GM23338 (cell line): ENCODE results near the gene MPRIP. TPM values are rescaled to one million over a fixed set of nuclear protein-coding genes. Genes with fewer than 3 reads are reported as not detected.

Experiments
- ATAC-seq: fragments of 200-7000 bp; cut with Tn5 transposase; 3 replicates; pipeline ENCODE4 v1.9.1; 2020
- DNase-seq: peaks from one replicate; pipeline ENCODE4 v3.0.0-alpha.2; 2015; ENCODE audit warnings: low spot score
- H2AFZ ChIP-seq: fragments of 200-600 bp; sonication (generic); 2 replicates; pipeline ENCODE4 v1.8.0; 2016; ENCODE audit warnings: antibody characterized with exemption, mild to moderate bottlenecking, moderate library complexity
- H3F3A ChIP-seq: fragments of 200-600 bp; sonication (generic); replicated peaks from 2 replicates; pipeline ENCODE4 v1.8.0; 2017; ENCODE audit warnings: antibody characterized with exemption, mixed run types, low read depth
- H3K27ac ChIP-seq: fragments of 200-600 bp; sonication (generic); 2 replicates; pipeline ENCODE4 v1.6.1; 2016; ENCODE audit warnings: low read depth
- H3K27me3 ChIP-seq: fragments of 200-600 bp; sonication (generic); 2 replicates; pipeline ENCODE4 v1.8.0; 2016; ENCODE audit warnings: mild to moderate bottlenecking, mixed run types, moderate library complexity; ENCODE audit not compliant: insufficient read depth
- H3K36me3 ChIP-seq: fragments of 200-600 bp; sonication (generic); 2 replicates; pipeline ENCODE4 v1.8.0; 2016; ENCODE audit warnings: mild to moderate bottlenecking; ENCODE audit not compliant: insufficient read depth
- H3K4me1 ChIP-seq: fragments of 200-600 bp; sonication (generic); 2 replicates; pipeline ENCODE4 v1.8.0; 2016; ENCODE audit warnings: mild to moderate bottlenecking, moderate library complexity; ENCODE audit not compliant: insufficient read depth
- H3K4me2 ChIP-seq: fragments of 200-600 bp; sonication (generic); 2 replicates; pipeline ENCODE4 v1.7.1; 2017; ENCODE audit warnings: mixed run types
- H3K4me3 ChIP-seq: fragments of 200-600 bp; sonication (generic); 2 replicates; pipeline ENCODE4 v1.6.1; 2016; ENCODE audit warnings: mixed run types
- H3K79me2 ChIP-seq: fragments of 200-600 bp; sonication (generic); replicated peaks from 2 replicates; pipeline ENCODE4 v1.8.0; 2017; ENCODE audit warnings: mild to moderate bottlenecking; ENCODE audit not compliant: insufficient read depth
- H3K9me2 ChIP-seq: fragments of 200-600 bp; sonication (generic); 2 replicates; pipeline ENCODE4 v1.8.0; 2017; ENCODE audit not compliant: insufficient read depth
- H4K20me1 ChIP-seq: fragments of 200-600 bp; sonication (generic); replicated peaks from 2 replicates; pipeline ENCODE4 v1.8.0; 2017; ENCODE audit warnings: mild to moderate bottlenecking; ENCODE audit not compliant: insufficient read depth
- H3K27ac Mint-ChIP-seq: 2 replicates; pipeline ENCODE4 v1.8.0; 2020; ENCODE audit warnings: inconsistent platforms, mild to moderate bottlenecking, moderate library complexity, mixed read lengths
- H3K27me3 Mint-ChIP-seq: 3 replicates; pipeline ENCODE4 v1.8.0; 2022; ENCODE audit warnings: low read depth, mild to moderate bottlenecking, moderate library complexity, mixed read lengths, inconsistent platforms; ENCODE audit not compliant: insufficient read depth, poor library complexity
- H3K36me3 Mint-ChIP-seq: 3 replicates; pipeline ENCODE4 v1.8.0; 2021; ENCODE audit warnings: low read depth, mild to moderate bottlenecking, inconsistent platforms, moderate library complexity, mixed read lengths
- H3K4me1 Mint-ChIP-seq: 3 replicates; pipeline ENCODE4 v1.8.0; 2020; ENCODE audit warnings: mild to moderate bottlenecking, inconsistent platforms, mixed read lengths
- H3K4me3 Mint-ChIP-seq: 3 replicates; pipeline ENCODE4 v1.8.0; 2021; ENCODE audit warnings: moderate library complexity, mild to moderate bottlenecking, inconsistent platforms, mixed read lengths
- H3K9me3 Mint-ChIP-seq: 3 replicates; pipeline ENCODE4 v1.8.0; 2020; ENCODE audit warnings: moderate library complexity, mild to moderate bottlenecking, inconsistent platforms, mixed read lengths
- EZH2phosphoT487 ChIP-seq: fragments of 200-600 bp; sonication (generic); IDR thresholded peaks from one replicate; pipeline ENCODE4 v1.8.1; 2018; ENCODE audit warnings: antibody characterized with exemption; ENCODE audit not compliant: unreplicated experiment
- JUNB ChIP-seq: IDR thresholded peaks from one replicate; pipeline ENCODE4 v1.6.1; 2016; ENCODE audit warnings: antibody characterized with exemption; ENCODE audit not compliant: unreplicated experiment
- NANOG ChIP-seq: IDR thresholded peaks from 2 replicates; pipeline ENCODE4 v1.6.1; 2016; ENCODE audit warnings: antibody characterized with exemption, borderline replicate concordance
- POLR2AphosphoS5 ChIP-seq: IDR thresholded peaks from 2 replicates; pipeline ENCODE4 v1.6.1; 2016; ENCODE audit warnings: antibody characterized with exemption, low read depth
- ZNF114 ChIP-seq: fragments of 250-450 bp; sonication (Bioruptor Pico); IDR thresholded peaks from 2 replicates; pipeline ENCODE4 v1.5.0; 2020; ENCODE audit warnings: mild to moderate bottlenecking, moderate library complexity
- polyA plus RNA-seq: library from polyadenylated mRNA; unstranded; fragments of >200 nt; fragmentation: Nextera tagmentation; extraction: Ambion mirVana; gene quantifications from 2 replicates; pipeline ENCODE4 v1.2.1, GENCODE V29; 2016
- total RNA-seq: library from RNA; depleted of rRNA; stranded (reverse); fragments of >200 nt; shearing (Covaris generic); gene quantifications from 2 replicates; pipeline ENCODE4 v1.2.3, GENCODE V29; 2014
- TF ChIP-seq, protein P1 (sequence below): IDR thresholded peaks from one replicate; pipeline ENCODE4 v1.6.1; 2018; ENCODE audit warnings: antibody characterized with exemption; ENCODE audit not compliant: unreplicated experiment
- TF ChIP-seq, protein P2 (sequence below), 2 experiments: fragments of 200-600 bp in 1 of 2; sonication (generic) in 1 of 2; conservative IDR thresholded peaks; 2 replicates each; pipeline versions ENCODE4 v1.5.1 to v1.6.1; 2016 to 2017; ENCODE audit warnings: antibody characterized with exemption in 2 of 2, low read depth in 2 of 2, mild to moderate bottlenecking in 2 of 2, moderate library complexity in 1 of 2
- TF ChIP-seq, protein P3 (sequence below): IDR thresholded peaks from 2 replicates; pipeline ENCODE4 v1.6.1; 2016; ENCODE audit warnings: antibody characterized with exemption

The MPRIP gene
- total and polyA plus RNA-seq, 2 experiments from 2014 or later: 39.3 to 113 TPM

DNA sequence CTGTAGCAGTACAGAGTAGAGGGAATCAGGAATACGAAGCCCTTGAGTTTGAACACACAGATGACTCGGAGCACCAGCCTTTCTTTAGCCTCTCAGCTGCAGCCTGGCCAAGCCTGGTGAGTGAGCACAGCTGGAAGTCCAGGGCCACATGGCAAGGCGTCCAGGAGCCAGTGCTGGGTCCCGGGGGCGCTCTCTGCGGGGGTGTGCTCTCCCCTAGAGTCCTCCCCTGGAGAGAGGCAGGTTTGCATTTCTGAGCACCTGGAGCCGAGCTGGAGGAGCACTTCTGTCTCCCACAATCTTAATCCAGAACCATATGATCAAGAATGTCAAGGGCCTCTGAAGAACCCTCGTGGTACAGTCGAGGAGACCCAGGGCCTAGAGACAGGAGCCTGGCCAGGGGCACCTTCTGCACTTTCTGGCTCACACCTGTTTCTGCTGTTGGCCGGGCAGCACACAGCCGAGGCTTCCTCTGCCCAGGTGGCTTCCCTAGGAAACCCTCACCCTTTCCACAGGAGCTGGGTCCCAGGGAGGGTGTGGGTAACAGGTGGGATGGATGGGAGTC, 85.6 kb downstream of the MPRIP start:
- no peak overlapping the region for H3K27ac ChIP-seq
- peaks cover 8% of the 10 kb centered on the region; the same call in 1 of the 2 replicates for H4K20me1 ChIP-seq
- H3F3A ChIP-seq: no peaks in the 10 kb centered on the region
- ATAC-seq (no peak), DNase-seq (no peak)
- H3K4me1 Mint-ChIP-seq: peaks cover 13% of the 10 kb centered on the region
- no peaks in the 10 kb centered on the region for H3K36me3 ChIP-seq
- peaks cover 5% of the 10 kb centered on the region; the same call in 1 of the 3 replicates for H3K36me3 Mint-ChIP-seq
- H3K4me3 ChIP-seq: no peak overlapping the region
- H3K4me2 ChIP-seq: no peak overlapping the region
- H3K9me2 ChIP-seq: no peaks in the 10 kb centered on the region
- no peak for TF ChIP-seq EZH2phosphoT487
- TF ChIP-seq NANOG: no peak
- H3K4me3 Mint-ChIP-seq: no peak overlapping the region
- no peak overlapping the region for H2AFZ ChIP-seq
- H3K4me1 ChIP-seq: no peaks in the 10 kb centered on the region
- no peaks in the 10 kb centered on the region for H3K9me3 Mint-ChIP-seq
- no peak overlapping the region for H3K27ac Mint-ChIP-seq
- H3K27me3 Mint-ChIP-seq: peaks cover 5% of the 10 kb centered on the region
- peaks cover 10% of the 10 kb centered on the region for H3K79me2 ChIP-seq
- no peaks in the 10 kb centered on the region for H3K27me3 ChIP-seq

DNA sequence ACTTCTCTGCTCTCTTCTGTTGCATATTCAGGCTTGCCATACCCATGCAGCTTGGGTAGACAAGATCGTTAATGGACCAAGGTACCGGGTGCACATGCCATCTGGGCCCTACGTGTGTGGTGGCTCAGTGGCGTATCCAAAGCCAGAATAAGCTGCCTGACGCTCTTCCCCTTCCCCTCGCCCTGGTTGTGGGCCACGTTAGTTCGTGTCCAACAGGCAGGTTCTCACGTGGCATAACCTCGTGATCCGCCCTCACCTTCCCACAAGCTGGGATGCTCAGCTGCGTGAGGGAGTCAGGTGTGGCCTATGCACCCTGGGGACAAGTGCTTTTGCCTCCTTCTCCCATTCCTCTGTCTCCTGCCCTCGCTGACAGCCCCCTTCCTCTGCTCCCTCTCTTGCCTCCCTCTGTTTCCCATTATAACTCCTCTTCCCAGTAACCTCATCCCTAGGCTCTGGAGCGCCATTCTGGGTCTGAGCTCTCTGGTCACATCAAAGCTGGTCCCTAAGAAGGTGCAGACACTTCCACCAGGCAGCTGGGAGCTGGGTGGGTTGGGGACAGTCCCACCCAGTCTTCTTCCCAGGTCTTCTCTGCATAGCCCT, 86.3 kb downstream of the MPRIP start:
- H3K27ac ChIP-seq: no peak overlapping the region
- H3K27me3 Mint-ChIP-seq: peaks cover 5% of the 10 kb centered on the region
- peaks cover 5% of the 10 kb centered on the region; the same call in 1 of the 3 replicates for H3K36me3 Mint-ChIP-seq
- no peaks in the 10 kb centered on the region for H3K9me2 ChIP-seq
- ATAC-seq: no peak
- H3K4me3 Mint-ChIP-seq: no peak overlapping the region
- DNase-seq: no peak
- H3K4me3 ChIP-seq: no peak overlapping the region
- peaks cover 6% of the 10 kb centered on the region for H3K79me2 ChIP-seq
- no peaks in the 10 kb centered on the region for H3K27me3 ChIP-seq
- H3K36me3 ChIP-seq: no peaks in the 10 kb centered on the region
- 0 out of 2 replicates have a peak overlapping the region, but pooled peaks have one; percentile 0 for H3K27ac Mint-ChIP-seq
- no peaks in the 10 kb centered on the region for H3K9me3 Mint-ChIP-seq
- H2AFZ ChIP-seq: no peak overlapping the region
- H3K4me1 Mint-ChIP-seq: peaks cover 13% of the 10 kb centered on the region
- H4K20me1 ChIP-seq: peaks cover 4% of the 10 kb centered on the region; the same call in 1 of the 2 replicates
- no peaks in the 10 kb centered on the region for H3K4me1 ChIP-seq
- no peak overlapping the region for H3K4me2 ChIP-seq
- no peaks in the 10 kb centered on the region for H3F3A ChIP-seq
- TF ChIP-seq, protein P1, sequence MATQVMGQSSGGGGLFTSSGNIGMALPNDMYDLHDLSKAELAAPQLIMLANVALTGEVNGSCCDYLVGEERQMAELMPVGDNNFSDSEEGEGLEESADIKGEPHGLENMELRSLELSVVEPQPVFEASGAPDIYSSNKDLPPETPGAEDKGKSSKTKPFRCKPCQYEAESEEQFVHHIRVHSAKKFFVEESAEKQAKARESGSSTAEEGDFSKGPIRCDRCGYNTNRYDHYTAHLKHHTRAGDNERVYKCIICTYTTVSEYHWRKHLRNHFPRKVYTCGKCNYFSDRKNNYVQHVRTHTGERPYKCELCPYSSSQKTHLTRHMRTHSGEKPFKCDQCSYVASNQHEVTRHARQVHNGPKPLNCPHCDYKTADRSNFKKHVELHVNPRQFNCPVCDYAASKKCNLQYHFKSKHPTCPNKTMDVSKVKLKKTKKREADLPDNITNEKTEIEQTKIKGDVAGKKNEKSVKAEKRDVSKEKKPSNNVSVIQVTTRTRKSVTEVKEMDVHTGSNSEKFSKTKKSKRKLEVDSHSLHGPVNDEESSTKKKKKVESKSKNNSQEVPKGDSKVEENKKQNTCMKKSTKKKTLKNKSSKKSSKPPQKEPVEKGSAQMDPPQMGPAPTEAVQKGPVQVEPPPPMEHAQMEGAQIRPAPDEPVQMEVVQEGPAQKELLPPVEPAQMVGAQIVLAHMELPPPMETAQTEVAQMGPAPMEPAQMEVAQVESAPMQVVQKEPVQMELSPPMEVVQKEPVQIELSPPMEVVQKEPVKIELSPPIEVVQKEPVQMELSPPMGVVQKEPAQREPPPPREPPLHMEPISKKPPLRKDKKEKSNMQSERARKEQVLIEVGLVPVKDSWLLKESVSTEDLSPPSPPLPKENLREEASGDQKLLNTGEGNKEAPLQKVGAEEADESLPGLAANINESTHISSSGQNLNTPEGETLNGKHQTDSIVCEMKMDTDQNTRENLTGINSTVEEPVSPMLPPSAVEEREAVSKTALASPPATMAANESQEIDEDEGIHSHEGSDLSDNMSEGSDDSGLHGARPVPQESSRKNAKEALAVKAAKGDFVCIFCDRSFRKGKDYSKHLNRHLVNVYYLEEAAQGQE: no peak
- TF ChIP-seq JUNB (no peak), POLR2AphosphoS5 (no peak), ZNF114 (no peak)
- TF ChIP-seq, protein P2, sequence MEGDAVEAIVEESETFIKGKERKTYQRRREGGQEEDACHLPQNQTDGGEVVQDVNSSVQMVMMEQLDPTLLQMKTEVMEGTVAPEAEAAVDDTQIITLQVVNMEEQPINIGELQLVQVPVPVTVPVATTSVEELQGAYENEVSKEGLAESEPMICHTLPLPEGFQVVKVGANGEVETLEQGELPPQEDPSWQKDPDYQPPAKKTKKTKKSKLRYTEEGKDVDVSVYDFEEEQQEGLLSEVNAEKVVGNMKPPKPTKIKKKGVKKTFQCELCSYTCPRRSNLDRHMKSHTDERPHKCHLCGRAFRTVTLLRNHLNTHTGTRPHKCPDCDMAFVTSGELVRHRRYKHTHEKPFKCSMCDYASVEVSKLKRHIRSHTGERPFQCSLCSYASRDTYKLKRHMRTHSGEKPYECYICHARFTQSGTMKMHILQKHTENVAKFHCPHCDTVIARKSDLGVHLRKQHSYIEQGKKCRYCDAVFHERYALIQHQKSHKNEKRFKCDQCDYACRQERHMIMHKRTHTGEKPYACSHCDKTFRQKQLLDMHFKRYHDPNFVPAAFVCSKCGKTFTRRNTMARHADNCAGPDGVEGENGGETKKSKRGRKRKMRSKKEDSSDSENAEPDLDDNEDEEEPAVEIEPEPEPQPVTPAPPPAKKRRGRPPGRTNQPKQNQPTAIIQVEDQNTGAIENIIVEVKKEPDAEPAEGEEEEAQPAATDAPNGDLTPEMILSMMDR (conservative IDR thresholded peaks at IDR 0.05; ENCODE audit: low read depth in 2 of 2): no peak
- TF ChIP-seq, protein P3, sequence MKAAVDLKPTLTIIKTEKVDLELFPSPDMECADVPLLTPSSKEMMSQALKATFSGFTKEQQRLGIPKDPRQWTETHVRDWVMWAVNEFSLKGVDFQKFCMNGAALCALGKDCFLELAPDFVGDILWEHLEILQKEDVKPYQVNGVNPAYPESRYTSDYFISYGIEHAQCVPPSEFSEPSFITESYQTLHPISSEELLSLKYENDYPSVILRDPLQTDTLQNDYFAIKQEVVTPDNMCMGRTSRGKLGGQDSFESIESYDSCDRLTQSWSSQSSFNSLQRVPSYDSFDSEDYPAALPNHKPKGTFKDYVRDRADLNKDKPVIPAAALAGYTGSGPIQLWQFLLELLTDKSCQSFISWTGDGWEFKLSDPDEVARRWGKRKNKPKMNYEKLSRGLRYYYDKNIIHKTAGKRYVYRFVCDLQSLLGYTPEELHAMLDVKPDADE: no peak
